ENCODE measurements around the gene LUZP1.
A peak's percentile ranks its signal among the peaks of the same experiment; 100 is the strongest.

Gene LUZP1

GRCh38 chr1:23118407-23118806 is 50.2 kb downstream of the LUZP1 start:
- DNase-seq (ENCODE audit: low read depth in 2 of 3, low spot score in 1 of 3), result no peak

GRCh38 chr1:23116921-23117699 is 51.5 kb downstream of the LUZP1 start:
- no peak for DNase-seq (ENCODE audit: low read depth in 2 of 3, low spot score in 1 of 3)

GRCh38 chr1:23116216-23116836 is 52.3 kb downstream of the LUZP1 start:
- DNase-seq (ENCODE audit: low read depth in 2 of 3, low spot score in 1 of 3), result no peak

- no peak for DNase-seq (ENCODE audit: low read depth in 2 of 3, low spot score in 1 of 3)
Measured at GRCh38 chr1:23114424-23115079, 54.1 kb downstream of the LUZP1 start.

GRCh38 chr1:23111600-23112535 is 56.8 kb downstream of the LUZP1 start:
- DNase-seq (ENCODE audit: low read depth in 2 of 3, low spot score in 1 of 3), result no peak

- no peak for DNase-seq (ENCODE audit: low read depth in 2 of 3, low spot score in 1 of 3)
Measured at GRCh38 chr1:23110391-23110790, 58.3 kb downstream of the LUZP1 start.

GRCh38 chr1:23108918-23109533 is 59.6 kb downstream of the LUZP1 start:
- peak in 2 of 3 donors; percentile 20 to 26 for DNase-seq (ENCODE audit: low read depth in 2 of 3, low spot score in 1 of 3)

GRCh38 chr1:23103001-23103889 is 65.4 kb downstream of the LUZP1 start:
- DNase-seq (ENCODE audit: low read depth in 2 of 3, low spot score in 1 of 3), result peak in 2 of 3 donors; percentile 8 to 56

- DNase-seq (ENCODE audit: low read depth in 2 of 3, low spot score in 1 of 3), result no peak
Measured at GRCh38 chr1:23102289-23102688, 66.4 kb downstream of the LUZP1 start.

GRCh38 chr1:23101887-23102286 is 66.8 kb downstream of the LUZP1 start:
- DNase-seq (ENCODE audit: low read depth in 2 of 3, low spot score in 1 of 3), result no peak

- no peak for DNase-seq (ENCODE audit: low read depth in 2 of 3, low spot score in 1 of 3)
Measured at GRCh38 chr1:23101101-23101827, 67.4 kb downstream of the LUZP1 start.

GRCh38 chr1:23100074-23100748 is 68.4 kb downstream of the LUZP1 start:
- peak in 2 of 3 donors; percentile 26 to 32 for DNase-seq (ENCODE audit: low read depth in 2 of 3, low spot score in 1 of 3)

GRCh38 chr1:23099171-23099536 is 69.5 kb downstream of the LUZP1 start:
- DNase-seq (ENCODE audit: low read depth in 2 of 3, low spot score in 1 of 3), result no peak

- peak; percentile 25 to 53 (median 37) for DNase-seq (ENCODE audit: low read depth in 2 of 3, low spot score in 1 of 3)
Measured at GRCh38 chr1:23098463-23099170, 70.0 kb downstream of the LUZP1 start.

GRCh38 chr1:23097316-23097715 is 71.3 kb downstream of the LUZP1 start:
- no peak for DNase-seq (ENCODE audit: low read depth in 2 of 3, low spot score in 1 of 3)

GRCh38 chr1:23092447-23092846 is 76.2 kb downstream of the LUZP1 start:
- no peak for DNase-seq (ENCODE audit: low read depth in 2 of 3, low spot score in 1 of 3)

GRCh38 chr1:23091545-23091944 is 77.1 kb downstream of the LUZP1 start:
- no peak for DNase-seq (ENCODE audit: low read depth in 2 of 3, low spot score in 1 of 3)

- DNase-seq (ENCODE audit: low read depth in 2 of 3, low spot score in 1 of 3), result no peak
Measured at GRCh38 chr1:23090056-23090455, 78.6 kb downstream of the LUZP1 start.
